ENCODE results near the gene IFIT1B. TPM values are rescaled to one million over a fixed set of nuclear protein-coding genes. Genes with fewer than 3 reads are reported as not detected.

IFIT1B gene
- total and polyA plus RNA-seq, 8 donors, result 0.05 TPM; not detected in 7

GRCh38 chr10:89393898-89394297, 16.0 kb downstream of the IFIT1B start:
- Histone ChIP-seq H3K4me3 (peak overlapping the region in 1 of 4 donors; percentile 24), H3K27me3 (no peaks in the 10 kb centered on the region), H3K9me3 (no peaks in the 10 kb centered on the region), H3K36me3 (no peaks in the 10 kb centered on the region), H3K27ac (peak overlapping the region in 1 of 4 donors; percentile 71), H3K4me1 (peaks cover 0 to 18% (median 6%) of the 10 kb centered on the region in 3 donors)
- no peak for DNase-seq
- intact Hi-C loops (cut with DNase I), result no loop called here
- no peak for FAIRE-seq
- ATAC-seq, result peak in 1 of 4 donors; percentile 13
- TF ChIP-seq, protein P1, sequence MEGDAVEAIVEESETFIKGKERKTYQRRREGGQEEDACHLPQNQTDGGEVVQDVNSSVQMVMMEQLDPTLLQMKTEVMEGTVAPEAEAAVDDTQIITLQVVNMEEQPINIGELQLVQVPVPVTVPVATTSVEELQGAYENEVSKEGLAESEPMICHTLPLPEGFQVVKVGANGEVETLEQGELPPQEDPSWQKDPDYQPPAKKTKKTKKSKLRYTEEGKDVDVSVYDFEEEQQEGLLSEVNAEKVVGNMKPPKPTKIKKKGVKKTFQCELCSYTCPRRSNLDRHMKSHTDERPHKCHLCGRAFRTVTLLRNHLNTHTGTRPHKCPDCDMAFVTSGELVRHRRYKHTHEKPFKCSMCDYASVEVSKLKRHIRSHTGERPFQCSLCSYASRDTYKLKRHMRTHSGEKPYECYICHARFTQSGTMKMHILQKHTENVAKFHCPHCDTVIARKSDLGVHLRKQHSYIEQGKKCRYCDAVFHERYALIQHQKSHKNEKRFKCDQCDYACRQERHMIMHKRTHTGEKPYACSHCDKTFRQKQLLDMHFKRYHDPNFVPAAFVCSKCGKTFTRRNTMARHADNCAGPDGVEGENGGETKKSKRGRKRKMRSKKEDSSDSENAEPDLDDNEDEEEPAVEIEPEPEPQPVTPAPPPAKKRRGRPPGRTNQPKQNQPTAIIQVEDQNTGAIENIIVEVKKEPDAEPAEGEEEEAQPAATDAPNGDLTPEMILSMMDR (IDR thresholded peaks at IDR 0.05), result no peak
- 20 to 28% methylated on average over 3 of the region's 3 CpGs for whole genome bisulfite sequencing, 2 donors

DNA sequence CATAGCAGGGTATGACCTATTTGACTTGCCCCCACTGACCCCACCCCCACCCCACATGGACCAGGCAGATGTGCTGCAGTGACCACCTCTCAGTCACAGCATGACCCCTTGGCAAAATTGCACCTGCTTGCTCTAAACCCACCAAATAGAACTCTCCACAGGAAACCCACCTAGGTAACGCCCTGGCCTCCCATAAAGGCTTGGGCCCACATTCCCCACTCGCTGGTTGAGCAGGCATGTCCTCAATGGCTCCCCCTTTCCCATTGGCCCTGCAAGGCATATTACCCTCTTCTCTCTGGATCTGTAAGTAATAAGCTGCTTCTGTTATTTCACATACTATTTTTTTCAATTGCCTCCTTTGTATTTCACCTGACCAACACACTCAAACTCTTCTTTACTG, 17.3 kb downstream of the IFIT1B start:
- intact Hi-C loops (cut with DNase I), result no loop called here
- DNase-seq (no peak), FAIRE-seq (no peak), ATAC-seq (no peak)
- no peaks in the 10 kb centered on the region for H3K9me3 ChIP-seq
- no peaks in the 10 kb centered on the region for H3K27me3 ChIP-seq
- TF ChIP-seq, protein P1 (IDR thresholded peaks at IDR 0.05), result no peak
- 97% methylated on average over 2 of the region's 2 CpGs for WGBS, 2 donors
- H3K4me3 ChIP-seq, result no peak overlapping the region
- H3K4me1 ChIP-seq, result peaks cover 0 to 18% (median 6%) of the 10 kb centered on the region in 3 donors
- H3K27ac ChIP-seq, result no peak overlapping the region
- no peaks in the 10 kb centered on the region for H3K36me3 ChIP-seq

- DNase-seq, result no peak
- no peaks in the 10 kb centered on the region for H3K36me3 ChIP-seq
- no peak for FAIRE-seq
- TF ChIP-seq, protein P1 (IDR thresholded peaks at IDR 0.05), result no peak
- WGBS, 2 donors, result 81 to 83% methylated on average over 5 of the region's 5 CpGs
- no peak for ATAC-seq
- intact Hi-C loops (cut with DNase I), result no loop called here
- H3K4me3 ChIP-seq, result no peak overlapping the region
- H3K4me1 ChIP-seq, result peaks cover 0 to 6% (median 5%) of the 10 kb centered on the region in 3 donors
- no peaks in the 10 kb centered on the region for H3K9me3 ChIP-seq
- no peaks in the 10 kb centered on the region for H3K27me3 ChIP-seq
- H3K27ac ChIP-seq, result no peak overlapping the region
These were observed 20.3 kb downstream of the IFIT1B start for GRCh38 chr10:89398003-89398749.

DNA sequence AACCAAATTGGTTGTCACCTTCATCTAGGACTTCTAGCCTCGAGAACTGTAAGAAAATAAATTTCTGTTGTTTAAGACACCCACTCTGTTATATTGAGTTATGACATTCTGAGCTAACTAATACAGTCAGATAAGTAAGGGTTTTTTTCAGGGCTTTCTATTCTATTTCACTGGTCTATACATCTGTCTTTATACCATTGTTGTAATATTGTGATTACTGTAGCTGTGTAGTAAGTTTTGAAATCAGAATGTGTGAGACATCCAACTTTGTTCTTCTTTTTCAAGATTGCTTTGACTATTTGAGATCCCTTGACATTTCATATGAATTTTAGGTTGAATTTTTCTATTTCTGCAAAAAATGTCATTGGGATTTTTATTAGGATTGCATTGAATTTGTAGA, 22.1 kb downstream of the IFIT1B start:
- no peaks in the 10 kb centered on the region for H3K27me3 ChIP-seq
- intact Hi-C loops (cut with DNase I), result no loop called here
- no peaks in the 10 kb centered on the region for H3K4me1 ChIP-seq
- DNase-seq (no peak), ATAC-seq (no peak), FAIRE-seq (no peak)
- TF ChIP-seq, protein P1 (IDR thresholded peaks at IDR 0.05), result no peak
- no peak overlapping the region for H3K4me3 ChIP-seq
- H3K36me3 ChIP-seq, result no peaks in the 10 kb centered on the region
- 90 to 96% methylated on average over 1 of the region's 1 CpG for WGBS, 2 donors
- H3K9me3 ChIP-seq, result no peaks in the 10 kb centered on the region
- H3K27ac ChIP-seq, result no peak overlapping the region

- no peak overlapping the region for H3K27ac ChIP-seq
- FAIRE-seq (no peak), ATAC-seq (no peak), DNase-seq (no peak)
- H3K4me3 ChIP-seq, result no peak overlapping the region
- intact Hi-C loops (cut with DNase I), result no loop called here
- no peaks in the 10 kb centered on the region for H3K9me3 ChIP-seq
- TF ChIP-seq, protein P1 (IDR thresholded peaks at IDR 0.05), result no peak
- H3K27me3 ChIP-seq, result no peaks in the 10 kb centered on the region
- 92 to 93% methylated on average over 2 of the region's 2 CpGs for WGBS, 2 donors
- no peaks in the 10 kb centered on the region for H3K36me3 ChIP-seq
- no peaks in the 10 kb centered on the region for H3K4me1 ChIP-seq
These were observed 25.2 kb downstream of the IFIT1B start for GRCh38 chr10:89403043-89403442.

Measured in pancreas (tissue), 10 donors.